HFFc6 (cell line): ENCODE results near the gene ATF6. TPM values are rescaled to one million over a fixed set of nuclear protein-coding genes. Genes with fewer than 3 reads are reported as not detected.

ENCODE experiments used
- DNase-seq: peaks from one replicate; pipeline ENCODE4 v3.0.0-alpha.2; 2018
- H3K27ac Mint-ChIP-seq: 2 replicates; pipeline ENCODE4 v1.8.0; 2020; ENCODE audit warnings: mild to moderate bottlenecking, mixed read lengths
- H3K27me3 Mint-ChIP-seq: 2 replicates; pipeline ENCODE4 v1.8.0; 2021; ENCODE audit warnings: mild to moderate bottlenecking, moderate library complexity, mixed read lengths; ENCODE audit not compliant: insufficient read depth
- H3K36me3 Mint-ChIP-seq: 2 replicates; pipeline ENCODE4 v1.8.0; 2021; ENCODE audit warnings: low read depth, mixed read lengths
- H3K4me1 Mint-ChIP-seq: 2 replicates; pipeline ENCODE4 v1.8.0; 2020; ENCODE audit warnings: low read depth, mixed read lengths
- H3K4me3 Mint-ChIP-seq: 2 replicates; pipeline ENCODE4 v1.8.0; 2020; ENCODE audit warnings: mild to moderate bottlenecking, moderate library complexity, mixed read lengths
- H3K9me3 Mint-ChIP-seq: 2 replicates; pipeline ENCODE4 v1.8.0; 2020; ENCODE audit warnings: mild to moderate bottlenecking, mixed read lengths
- total RNA-seq, 6 experiments: library from RNA; stranded (reverse); fragmentation: NEBNext Ultra II Directional; extraction: Animal tissue kit (Norgen Biotek cat#: 25700); gene quantifications; 2 replicates in 1 of 6; 3 replicates in 5 of 6; pipeline ENCODE4 v1.2.3, GENCODE V29; 2021
- TF ChIP-seq, protein P1 (sequence below): fragments of 200-600 bp; sonication (generic); IDR thresholded peaks from 2 replicates; pipeline ENCODE4 v1.5.0; 2021; ENCODE audit warnings: antibody characterized with exemption, mild to moderate bottlenecking

The ATF6 gene
- total RNA-seq, 6 experiments from 2014 or later, result 23.7 to 29.9 (median 27.6) TPM

DNA sequence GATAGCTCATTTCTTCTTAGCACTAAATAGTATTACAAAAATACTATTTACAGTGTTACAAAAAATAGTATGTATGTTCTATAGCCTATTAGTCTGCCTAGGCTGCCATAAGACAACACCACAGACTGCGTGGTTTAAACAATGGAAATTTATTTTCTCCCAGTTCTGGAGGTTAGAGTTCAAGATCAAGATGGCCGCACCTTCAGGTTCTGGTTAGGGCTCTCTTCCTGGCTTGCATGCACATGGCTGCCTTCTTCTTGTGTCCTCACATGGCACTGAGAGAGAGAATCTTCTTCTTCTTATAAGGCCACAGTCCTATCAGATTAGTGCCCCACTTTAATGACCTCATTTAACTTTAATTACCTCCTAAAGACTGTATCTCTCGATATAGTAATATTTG is 4.1 kb downstream of the ATF6 start:
- H3K36me3 Mint-ChIP-seq, result no peaks in the 10 kb centered on the region; the same call in 1 of the 2 replicates
- H3K27me3 Mint-ChIP-seq, result no peaks in the 10 kb centered on the region
- no peaks in the 10 kb centered on the region for H3K9me3 Mint-ChIP-seq
- no peak for DNase-seq
- TF ChIP-seq, protein P1, sequence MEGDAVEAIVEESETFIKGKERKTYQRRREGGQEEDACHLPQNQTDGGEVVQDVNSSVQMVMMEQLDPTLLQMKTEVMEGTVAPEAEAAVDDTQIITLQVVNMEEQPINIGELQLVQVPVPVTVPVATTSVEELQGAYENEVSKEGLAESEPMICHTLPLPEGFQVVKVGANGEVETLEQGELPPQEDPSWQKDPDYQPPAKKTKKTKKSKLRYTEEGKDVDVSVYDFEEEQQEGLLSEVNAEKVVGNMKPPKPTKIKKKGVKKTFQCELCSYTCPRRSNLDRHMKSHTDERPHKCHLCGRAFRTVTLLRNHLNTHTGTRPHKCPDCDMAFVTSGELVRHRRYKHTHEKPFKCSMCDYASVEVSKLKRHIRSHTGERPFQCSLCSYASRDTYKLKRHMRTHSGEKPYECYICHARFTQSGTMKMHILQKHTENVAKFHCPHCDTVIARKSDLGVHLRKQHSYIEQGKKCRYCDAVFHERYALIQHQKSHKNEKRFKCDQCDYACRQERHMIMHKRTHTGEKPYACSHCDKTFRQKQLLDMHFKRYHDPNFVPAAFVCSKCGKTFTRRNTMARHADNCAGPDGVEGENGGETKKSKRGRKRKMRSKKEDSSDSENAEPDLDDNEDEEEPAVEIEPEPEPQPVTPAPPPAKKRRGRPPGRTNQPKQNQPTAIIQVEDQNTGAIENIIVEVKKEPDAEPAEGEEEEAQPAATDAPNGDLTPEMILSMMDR, result no peak
- H3K27ac Mint-ChIP-seq, result no peak overlapping the region
- H3K4me1 Mint-ChIP-seq, result peaks cover 34% of the 10 kb centered on the region
- H3K4me3 Mint-ChIP-seq, result no peak overlapping the region

- Mint-ChIP-seq H3K27me3 (no peaks in the 10 kb centered on the region), H3K4me1 (peaks cover 34% of the 10 kb centered on the region), H3K36me3 (no peaks in the 10 kb centered on the region; the same call in 1 of the 2 replicates), H3K4me3 (no peak overlapping the region), H3K9me3 (no peaks in the 10 kb centered on the region), H3K27ac (no peak overlapping the region)
- DNase-seq, result no peak
- TF ChIP-seq, protein P1, result no peak
Measured at GRCh38 chr1:161771161-161771560, 5.0 kb downstream of the ATF6 start.

DNA sequence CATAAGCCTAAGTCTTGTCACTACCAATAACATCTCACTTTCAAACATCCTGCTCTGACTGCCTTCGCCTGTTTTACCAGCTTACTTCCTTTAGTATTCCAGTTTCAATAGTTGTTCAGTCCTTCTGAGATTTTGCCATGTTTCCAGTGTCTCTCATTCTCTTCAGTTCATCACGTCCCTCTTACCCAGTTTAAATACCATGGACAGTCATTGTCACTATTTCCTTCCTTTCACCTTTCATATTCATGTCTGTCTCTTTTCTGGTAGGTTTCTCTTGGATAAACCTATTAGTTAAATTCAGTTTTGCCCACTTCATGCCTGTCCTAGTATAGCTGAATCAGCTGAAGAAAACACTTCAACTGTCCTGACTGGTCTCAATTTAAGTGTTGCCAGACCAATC is 5.9 kb downstream of the ATF6 start:
- H3K9me3 Mint-ChIP-seq, result no peaks in the 10 kb centered on the region
- peaks cover 30% of the 10 kb centered on the region for H3K4me1 Mint-ChIP-seq
- H3K27me3 Mint-ChIP-seq, result no peaks in the 10 kb centered on the region
- H3K36me3 Mint-ChIP-seq, result no peaks in the 10 kb centered on the region; the same call in 1 of the 2 replicates
- TF ChIP-seq, protein P1, result no peak
- no peak overlapping the region for H3K27ac Mint-ChIP-seq
- DNase-seq, result no peak
- no peak overlapping the region for H3K4me3 Mint-ChIP-seq

- Mint-ChIP-seq H3K27me3 (no peaks in the 10 kb centered on the region), H3K36me3 (no peaks in the 10 kb centered on the region; the same call in 1 of the 2 replicates), H3K27ac (no peak overlapping the region), H3K4me1 (peaks cover 25% of the 10 kb centered on the region), H3K4me3 (no peak overlapping the region), H3K9me3 (no peaks in the 10 kb centered on the region)
- DNase-seq, result no peak
- TF ChIP-seq, protein P1, result no peak
Measured at GRCh38 chr1:161772397-161772796, 6.3 kb downstream of the ATF6 start.

- TF ChIP-seq, protein P1, result no peak
- no peaks in the 10 kb centered on the region; the same call in 1 of the 2 replicates for H3K36me3 Mint-ChIP-seq
- H3K9me3 Mint-ChIP-seq, result no peaks in the 10 kb centered on the region
- H3K4me1 Mint-ChIP-seq, result peaks cover 17% of the 10 kb centered on the region
- no peak overlapping the region for H3K27ac Mint-ChIP-seq
- H3K27me3 Mint-ChIP-seq, result no peaks in the 10 kb centered on the region
- H3K4me3 Mint-ChIP-seq, result no peak overlapping the region
- DNase-seq, result no peak
Measured at GRCh38 chr1:161773791-161774190, 7.7 kb downstream of the ATF6 start.

DNA sequence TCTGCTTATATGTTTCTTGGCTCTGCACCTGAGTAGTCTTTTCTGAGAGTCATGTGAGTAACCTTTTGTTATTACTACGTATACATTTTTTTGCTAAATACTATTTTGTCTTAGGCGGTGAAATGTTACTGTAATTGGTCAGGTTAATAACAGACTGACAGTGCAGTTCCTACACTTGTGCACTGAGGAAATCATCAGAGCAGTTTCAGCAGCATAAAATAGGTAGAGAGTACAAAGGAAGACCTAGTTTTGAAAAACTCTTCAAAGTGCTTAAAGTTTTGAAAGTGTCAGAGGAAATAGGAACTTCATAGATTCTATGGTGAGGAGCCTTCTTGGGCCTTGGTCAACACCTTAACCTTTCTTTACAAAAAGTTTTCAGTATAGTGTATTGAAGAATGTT is 11.1 kb downstream of the ATF6 start:
- Mint-ChIP-seq H3K9me3 (no peaks in the 10 kb centered on the region), H3K36me3 (no peaks in the 10 kb centered on the region), H3K4me1 (peaks cover 18% of the 10 kb centered on the region), H3K4me3 (no peak overlapping the region), H3K27me3 (no peaks in the 10 kb centered on the region), H3K27ac (no peak overlapping the region)
- no peak for DNase-seq
- TF ChIP-seq, protein P1, result no peak
